Measurements from ENCODE around the gene ZNF648.

GRCh38 chr1:182080040-182080439 lies 18.5 kb upstream of the ZNF648 start:
- TF ChIP-seq EZH2 (IDR thresholded peaks at IDR 0.05; ENCODE audit: borderline replicate concordance, low read depth, low read length, severe bottlenecking), result no peak
- TF ChIP-seq CTCF (IDR thresholded peaks at IDR 0.05; ENCODE audit: borderline replicate concordance, extremely low read depth, low read length, poor library complexity, severe bottlenecking), result no peak
